A549 (cell line): ENCODE data around the gene SPDYE4. TPM values are rescaled to one million over a fixed set of nuclear protein-coding genes. Genes with fewer than 3 reads are reported as not detected.

Source experiments
- ATAC-seq, 2 experiments: fragments of 200-7000 bp in 1 of 2; fragments of >200 bp in 1 of 2; cut with Nextera tagmentation in 1 of 2; cut with Tn5 transposase in 1 of 2; 3 replicates each; pipeline versions ENCODE4 v1.8.0 to v1.9.1; 2018 to 2020; ENCODE audit warnings: mild to moderate bottlenecking in 1 of 2, moderate library complexity in 1 of 2
- CTCF ChIA-PET: fragments of 300-600 bp; sonication (Branson Sonifier 250); formaldehyde crosslinking; extraction: SDS; loops from one replicate; lab custom pipeline; 2021; ENCODE audit warnings: antibody characterized with exemption, inconsistent platforms; lab: Yijun Ruan, JAX
- POLR2A ChIA-PET: fragments of 350-600 bp; formaldehyde crosslinking; extraction: SDS; loops from one replicate; lab custom pipeline; 2021; ENCODE audit warnings: antibody characterized with exemption, inconsistent platforms; lab: Yijun Ruan, JAX
- DNase-seq, 2 experiments: peaks; one replicate each; pipeline versions ENCODE4 v3.0.0 to v3.0.0-alpha.2; 2011 to 2016; ENCODE audit warnings: low read depth in 1 of 2, low spot score in 1 of 2
- FAIRE-seq: peaks from 2 replicates; lab custom pipeline; 2011; peaks lifted over from hg19 to GRCh38; lab: Jason Lieb, UNC
- H3K27ac ChIP-seq, 2 experiments: fragments of >200 bp; sonication (Bioruptor Twin); formaldehyde crosslinking; 3 replicates each; pipeline ENCODE4 v1.5.1; 2016 to 2017
- H3K4me1 ChIP-seq: fragments of >200 bp; sonication (Bioruptor Twin); formaldehyde crosslinking; 3 replicates; pipeline ENCODE4 v1.6.1; 2016
- H3K4me2 ChIP-seq: fragments of >200 bp; sonication (Bioruptor Twin); formaldehyde crosslinking; 3 replicates; pipeline ENCODE4 v1.6.1; 2016
- H3K4me3 ChIP-seq: fragments of >200 bp; sonication (Bioruptor Twin); formaldehyde crosslinking; 3 replicates; pipeline ENCODE4 v1.5.1; 2016
- H3K9me3 ChIP-seq: fragments of >200 bp; sonication (Bioruptor Twin); formaldehyde crosslinking; 3 replicates; pipeline ENCODE4 v1.6.1; 2016
- CBX2 ChIP-seq: fragments of 200-600 bp; sonication (generic); IDR thresholded peaks from 2 replicates; pipeline ENCODE4 v1.6.1; 2016; ENCODE audit warnings: low read depth, mild to moderate bottlenecking, borderline replicate concordance
- CBX8 ChIP-seq: fragments of 200-600 bp; sonication (generic); IDR thresholded peaks from 2 replicates; pipeline ENCODE4 v1.6.1; 2016
- CEBPB ChIP-seq, 2 experiments: fragments of >200 bp in 1 of 2; sonication (Bioruptor Twin) in 1 of 2; formaldehyde crosslinking in 1 of 2; IDR thresholded peaks; 2 replicates each; pipeline ENCODE4 v1.6.1; 2012 to 2016
- CHD2 ChIP-seq: fragments of 150-350 bp; IDR thresholded peaks from 2 replicates; pipeline ENCODE4 v1.6.1; 2014; ENCODE audit warnings: low read length; ENCODE audit not compliant: partially characterized antibody
- CHD4 ChIP-seq: fragments of 200-600 bp; sonication (generic); IDR thresholded peaks from 2 replicates; pipeline ENCODE4 v1.6.1; 2016; ENCODE audit warnings: antibody characterized with exemption, mild to moderate bottlenecking, borderline replicate concordance
- EP300 ChIP-seq, 2 experiments: fragments of >200 bp; sonication (Bioruptor Twin); formaldehyde crosslinking; IDR thresholded peaks; 2 replicates in 1 of 2; 3 replicates in 1 of 2; pipeline ENCODE4 v1.6.1; 2016 to 2017
- FOSL2 ChIP-seq, 2 experiments: fragments of 450-650 bp in 1 of 2; fragments of >200 bp in 1 of 2; sonication (Bioruptor Twin) in 1 of 2; formaldehyde crosslinking; IDR thresholded peaks; 2 replicates each; pipeline versions ENCODE4 v1.5.0 to v1.6.1; 2016 to 2020; ENCODE audit warnings: mild to moderate bottlenecking in 1 of 2, moderate library complexity in 1 of 2
- FOXS1 ChIP-seq: fragments of 250-450 bp; sonication (Bioruptor Pico); IDR thresholded peaks from 2 replicates; pipeline ENCODE4 v1.5.0; 2020; ENCODE audit warnings: mild to moderate bottlenecking, moderate library complexity
- HDAC2 ChIP-seq: fragments of 200-600 bp; sonication (generic); IDR thresholded peaks from 2 replicates; pipeline ENCODE4 v1.6.1; 2016
- HOXB13 ChIP-seq: fragments of 250-450 bp; sonication (Bioruptor Pico); IDR thresholded peaks from 2 replicates; pipeline ENCODE4 v1.5.0; 2020; ENCODE audit warnings: low read depth, mild to moderate bottlenecking, moderate library complexity
- JUN ChIP-seq, 2 experiments: fragments of >200 bp; sonication (Bioruptor Twin); formaldehyde crosslinking; IDR thresholded peaks; 2 replicates in 1 of 2; 3 replicates in 1 of 2; pipeline ENCODE4 v1.6.1; 2016 to 2017
- MAZ ChIP-seq: fragments of 150-350 bp; IDR thresholded peaks from 2 replicates; pipeline ENCODE4 v1.6.1; 2014; ENCODE audit warnings: antibody characterized with exemption, low read depth, low read length, borderline replicate concordance
- NPAS2 ChIP-seq: fragments of 250-450 bp; sonication (Bioruptor Pico); IDR thresholded peaks from 2 replicates; pipeline ENCODE4 v1.8.0; 2022; ENCODE audit warnings: mild to moderate bottlenecking, moderate library complexity, borderline replicate concordance
- NR3C1 ChIP-seq: fragments of >200 bp; sonication (Bioruptor Twin); formaldehyde crosslinking; IDR thresholded peaks from 3 replicates; pipeline ENCODE4 v1.6.1; 2017
- POLR2A ChIP-seq: IDR thresholded peaks from 2 replicates; pipeline ENCODE4 v1.6.1; 2012; ENCODE audit warnings: mild to moderate bottlenecking, low read length
- POLR2AphosphoS2 ChIP-seq: conservative IDR thresholded peaks from 2 replicates; pipeline ENCODE4 v1.6.1; 2012; ENCODE audit warnings: low read length, improper control_type of control experiment, inconsistent platforms
- RARB ChIP-seq: fragments of 250-450 bp; sonication (Bioruptor Pico); IDR thresholded peaks from 2 replicates; pipeline ENCODE4 v1.8.0; 2021; ENCODE audit warnings: mild to moderate bottlenecking, moderate library complexity
- RFX5 ChIP-seq: fragments of 450-650 bp; IDR thresholded peaks from 2 replicates; pipeline ENCODE4 v1.7.1; 2014; ENCODE audit warnings: antibody characterized with exemption, mild to moderate bottlenecking, moderate library complexity
- RNF2 ChIP-seq: fragments of 200-600 bp; sonication (generic); IDR thresholded peaks from 2 replicates; pipeline ENCODE4 v1.6.1; 2016; ENCODE audit warnings: low read depth, mild to moderate bottlenecking, antibody characterized with exemption, moderate library complexity, borderline replicate concordance
- ZC3H11A ChIP-seq: fragments of 450-650 bp; IDR thresholded peaks from 2 replicates; pipeline ENCODE4 v1.6.1; 2014; ENCODE audit warnings: antibody characterized with exemption, mild to moderate bottlenecking
- WGBS: methylation state at CpG from one replicate; pipeline ENCODE4 v1.1.6; 2017; ENCODE audit errors: missing lambda C conversion rate; 5-methylcytosine and 5-hydroxymethylcytosine counted together
- polyA plus RNA-seq, 4 experiments: library from polyadenylated mRNA; depleted of rRNA in 3 of 4; stranded (reverse); fragments of >200 nt; fragmentation: RNase III in 1 of 4; extraction: RNeasy Plus Mini Kit Qiagen cat#74134 plus additional on column Dnase treatment in 1 of 4; gene quantifications; 2 replicates in 3 of 4; 3 replicates in 1 of 4; pipeline ENCODE4 v1.2.3, GENCODE V29; 2011 to 2017
- TF ChIP-seq, protein P1 (sequence below): fragments of >200 bp; sonication (Bioruptor Twin); formaldehyde crosslinking; IDR thresholded peaks from 2 replicates; pipeline ENCODE4 v1.6.1; 2016
- TF ChIP-seq, protein P2 (sequence below): fragments of >200 bp; sonication (Bioruptor Twin); formaldehyde crosslinking; IDR thresholded peaks from 3 replicates; pipeline ENCODE4 v1.6.1; 2016
- TF ChIP-seq, protein P3 (sequence below): fragments of 200-600 bp; sonication (generic); IDR thresholded peaks from 2 replicates; pipeline ENCODE4 v1.6.1; 2016; ENCODE audit warnings: antibody characterized with exemption, mild to moderate bottlenecking, moderate library complexity
- TF ChIP-seq, protein P4 (sequence below): IDR thresholded peaks from 2 replicates; pipeline ENCODE4 v1.6.1; 2012; ENCODE audit warnings: low read depth, borderline replicate concordance

The SPDYE4 gene
- polyA plus RNA-seq, 2 of the 4 experiments (the other 2 are of a cell fraction): not detected

DNA sequence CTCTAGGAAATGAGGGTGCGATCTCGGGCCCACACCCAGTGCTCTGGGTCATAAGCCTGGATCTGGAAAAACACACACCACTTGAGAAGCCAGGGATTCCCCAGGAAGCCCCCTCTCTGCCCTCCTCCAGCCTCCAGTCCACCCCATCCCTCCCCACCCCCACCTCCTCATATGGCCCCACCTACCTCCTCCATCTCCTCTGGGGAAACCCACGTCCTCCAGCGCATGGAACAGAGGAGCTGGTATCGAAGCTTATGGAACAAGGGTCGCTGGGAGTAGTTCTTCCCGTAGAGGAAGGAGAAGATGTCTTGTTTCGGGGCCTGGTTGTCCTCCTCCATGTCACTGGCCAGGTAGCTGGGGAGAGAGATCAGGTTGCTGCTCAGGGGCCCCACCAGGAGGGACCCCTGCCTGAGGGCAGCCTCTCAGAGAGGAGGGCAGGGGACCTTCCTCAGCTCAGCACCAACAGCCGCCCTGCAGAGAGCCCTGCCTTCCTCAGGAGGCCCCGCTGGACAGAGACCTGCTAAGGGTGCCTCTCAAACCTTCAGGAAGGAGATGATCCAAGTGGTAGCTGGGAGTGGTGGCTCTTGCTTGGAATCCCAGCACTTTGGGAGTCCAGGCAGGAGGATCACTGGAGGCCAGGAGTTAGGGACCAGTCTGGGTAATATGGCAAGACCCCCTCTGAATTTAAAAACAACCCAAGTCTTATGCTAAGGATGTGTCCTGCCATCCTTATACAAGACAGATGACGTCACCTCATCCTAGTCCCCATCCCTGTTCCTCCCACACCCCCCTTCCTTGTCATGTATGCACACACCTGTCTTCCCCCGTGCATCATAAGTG, 5.0 kb downstream of the SPDYE4 start:
- Histone ChIP-seq H3K4me3 (no peak overlapping the region), H3K4me2 (no peak overlapping the region), H3K9me3 (no peaks in the 10 kb centered on the region), H3K27ac (no peak overlapping the region), H3K4me1 (no peaks in the 10 kb centered on the region)
- no peak for TF ChIP-seq CBX8
- no peak for TF ChIP-seq ZC3H11A
- TF ChIP-seq, protein P1, sequence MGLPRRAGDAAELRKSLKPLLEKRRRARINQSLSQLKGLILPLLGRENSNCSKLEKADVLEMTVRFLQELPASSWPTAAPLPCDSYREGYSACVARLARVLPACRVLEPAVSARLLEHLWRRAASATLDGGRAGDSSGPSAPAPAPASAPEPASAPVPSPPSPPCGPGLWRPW: no peak
- no peak for TF ChIP-seq EP300 (IDR thresholded peaks at IDR 0.05)
- ATAC-seq: peak; percentile 19 to 37; a peak in 4 of 6 replicates
- 36% methylated on average over 12 of the region's 12 CpGs for WGBS
- no peak for DNase-seq
- no peak for FAIRE-seq
- CTCF ChIA-PET: interaction anchor here (0.6 to 6.1 kb wide), 25 partner anchors 7 to 769 kb away, joined by 3 to 45 read pairs (median 4); no protein-coding TSS in a partner anchor
- POLR2A ChIA-PET: no interaction called here

DNA sequence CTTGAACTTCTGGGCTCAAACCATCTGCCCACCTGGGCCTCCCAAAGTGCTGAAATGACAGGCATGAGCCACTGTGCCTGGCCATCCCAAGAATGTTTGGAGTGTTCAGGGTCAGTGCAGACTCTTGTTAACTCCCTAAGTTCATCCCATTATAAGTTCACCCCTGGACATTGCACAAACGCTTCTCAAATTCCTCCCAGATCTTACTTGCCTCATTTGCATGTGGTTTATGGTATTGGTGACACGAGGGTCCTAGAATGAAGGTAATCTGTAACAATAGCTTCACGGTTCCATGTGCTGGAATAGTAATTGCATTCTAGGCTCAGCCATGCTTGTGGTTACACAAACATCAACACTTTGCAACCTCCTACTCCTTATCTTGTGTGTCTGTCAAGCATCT, 8.7 kb downstream of the SPDYE4 start:
- Histone ChIP-seq H3K9me3 (no peaks in the 10 kb centered on the region), H3K27ac (no peak overlapping the region), H3K4me2 (no peak overlapping the region), H3K4me1 (no peaks in the 10 kb centered on the region; the same call in 2 of the 3 replicates), H3K4me3 (no peak overlapping the region)
- DNase-seq (no peak), ATAC-seq (no peak), FAIRE-seq (no peak)
- POLR2A ChIA-PET: interaction anchor here (0.5 kb wide), 1 partner anchor 525 kb away, joined by 4 read pairs; no protein-coding TSS in a partner anchor
- WGBS: 35% methylated on average over 3 of the region's 3 CpGs
- CTCF ChIA-PET: interaction anchor here (2.1 to 6.1 kb wide), 3 partner anchors 36 to 366 kb away, joined by 5 to 45 read pairs (median 23); no protein-coding TSS in a partner anchor
- no peak for TF ChIP-seq HOXB13 (CRISPR knock-in tag)
- no peak for TF ChIP-seq RFX5
- TF ChIP-seq RNF2: no peak
- TF ChIP-seq MAZ: no peak
- no peak for TF ChIP-seq POLR2AphosphoS2
- TF ChIP-seq, protein P2, sequence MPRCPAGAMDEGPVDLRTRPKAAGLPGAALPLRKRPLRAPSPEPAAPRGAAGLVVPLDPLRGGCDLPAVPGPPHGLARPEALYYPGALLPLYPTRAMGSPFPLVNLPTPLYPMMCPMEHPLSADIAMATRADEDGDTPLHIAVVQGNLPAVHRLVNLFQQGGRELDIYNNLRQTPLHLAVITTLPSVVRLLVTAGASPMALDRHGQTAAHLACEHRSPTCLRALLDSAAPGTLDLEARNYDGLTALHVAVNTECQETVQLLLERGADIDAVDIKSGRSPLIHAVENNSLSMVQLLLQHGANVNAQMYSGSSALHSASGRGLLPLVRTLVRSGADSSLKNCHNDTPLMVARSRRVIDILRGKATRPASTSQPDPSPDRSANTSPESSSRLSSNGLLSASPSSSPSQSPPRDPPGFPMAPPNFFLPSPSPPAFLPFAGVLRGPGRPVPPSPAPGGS: no peak
- TF ChIP-seq NPAS2 (CRISPR knock-in tag): no peak
- TF ChIP-seq, protein P3, sequence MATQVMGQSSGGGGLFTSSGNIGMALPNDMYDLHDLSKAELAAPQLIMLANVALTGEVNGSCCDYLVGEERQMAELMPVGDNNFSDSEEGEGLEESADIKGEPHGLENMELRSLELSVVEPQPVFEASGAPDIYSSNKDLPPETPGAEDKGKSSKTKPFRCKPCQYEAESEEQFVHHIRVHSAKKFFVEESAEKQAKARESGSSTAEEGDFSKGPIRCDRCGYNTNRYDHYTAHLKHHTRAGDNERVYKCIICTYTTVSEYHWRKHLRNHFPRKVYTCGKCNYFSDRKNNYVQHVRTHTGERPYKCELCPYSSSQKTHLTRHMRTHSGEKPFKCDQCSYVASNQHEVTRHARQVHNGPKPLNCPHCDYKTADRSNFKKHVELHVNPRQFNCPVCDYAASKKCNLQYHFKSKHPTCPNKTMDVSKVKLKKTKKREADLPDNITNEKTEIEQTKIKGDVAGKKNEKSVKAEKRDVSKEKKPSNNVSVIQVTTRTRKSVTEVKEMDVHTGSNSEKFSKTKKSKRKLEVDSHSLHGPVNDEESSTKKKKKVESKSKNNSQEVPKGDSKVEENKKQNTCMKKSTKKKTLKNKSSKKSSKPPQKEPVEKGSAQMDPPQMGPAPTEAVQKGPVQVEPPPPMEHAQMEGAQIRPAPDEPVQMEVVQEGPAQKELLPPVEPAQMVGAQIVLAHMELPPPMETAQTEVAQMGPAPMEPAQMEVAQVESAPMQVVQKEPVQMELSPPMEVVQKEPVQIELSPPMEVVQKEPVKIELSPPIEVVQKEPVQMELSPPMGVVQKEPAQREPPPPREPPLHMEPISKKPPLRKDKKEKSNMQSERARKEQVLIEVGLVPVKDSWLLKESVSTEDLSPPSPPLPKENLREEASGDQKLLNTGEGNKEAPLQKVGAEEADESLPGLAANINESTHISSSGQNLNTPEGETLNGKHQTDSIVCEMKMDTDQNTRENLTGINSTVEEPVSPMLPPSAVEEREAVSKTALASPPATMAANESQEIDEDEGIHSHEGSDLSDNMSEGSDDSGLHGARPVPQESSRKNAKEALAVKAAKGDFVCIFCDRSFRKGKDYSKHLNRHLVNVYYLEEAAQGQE: no peak
- no peak for TF ChIP-seq CHD4
- no peak for TF ChIP-seq FOXS1 (CRISPR knock-in tag)

DNA sequence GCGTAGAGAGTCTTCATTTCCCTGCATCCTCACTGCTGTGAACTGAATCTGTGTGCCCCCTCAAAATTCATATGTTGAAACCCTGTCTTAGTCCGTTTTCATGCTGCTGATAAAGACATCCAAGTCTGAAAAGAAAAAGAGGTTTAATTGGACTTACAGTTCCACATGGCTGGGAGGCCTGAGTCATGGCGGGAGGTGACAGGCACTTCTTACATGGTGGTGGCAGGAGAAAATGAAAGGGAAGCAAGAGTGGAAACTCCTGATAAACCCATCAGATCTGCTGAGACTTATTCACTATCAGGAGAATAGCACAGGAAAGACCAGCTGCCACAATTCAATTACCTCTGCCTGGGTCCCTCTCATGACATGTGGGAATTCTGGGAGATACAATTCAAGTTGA, 10.6 kb downstream of the SPDYE4 start:
- H3K4me3 ChIP-seq: no peak overlapping the region
- no peak for TF ChIP-seq CHD2
- no peak for TF ChIP-seq RARB (CRISPR knock-in tag)
- TF ChIP-seq, protein P4, sequence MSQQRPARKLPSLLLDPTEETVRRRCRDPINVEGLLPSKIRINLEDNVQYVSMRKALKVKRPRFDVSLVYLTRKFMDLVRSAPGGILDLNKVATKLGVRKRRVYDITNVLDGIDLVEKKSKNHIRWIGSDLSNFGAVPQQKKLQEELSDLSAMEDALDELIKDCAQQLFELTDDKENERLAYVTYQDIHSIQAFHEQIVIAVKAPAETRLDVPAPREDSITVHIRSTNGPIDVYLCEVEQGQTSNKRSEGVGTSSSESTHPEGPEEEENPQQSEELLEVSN: no peak
- no peak for TF ChIP-seq CEBPB (IDR thresholded peaks at IDR 0.05)
- no peak for TF ChIP-seq NPAS2 (CRISPR knock-in tag)
- TF ChIP-seq POLR2A: no peak
- no peak for TF ChIP-seq NR3C1
- TF ChIP-seq JUN (IDR thresholded peaks at IDR 0.05): no peak
- no peak for TF ChIP-seq FOSL2 (IDR thresholded peaks at IDR 0.05)
- TF ChIP-seq FOSL2 (CRISPR knock-in tag; IDR thresholded peaks at IDR 0.05): no peak
- TF ChIP-seq CBX2: no peak
- no peak for TF ChIP-seq HDAC2
- H3K9me3 ChIP-seq: no peaks in the 10 kb centered on the region
- H3K4me1 ChIP-seq: no peaks in the 10 kb centered on the region; the same call in 2 of the 3 replicates
- DNase-seq (no peak), ATAC-seq (no peak), FAIRE-seq (no peak)
- 37% methylated on average over 3 of the region's 3 CpGs for WGBS
- POLR2A ChIA-PET: no interaction called here
- CTCF ChIA-PET: interaction anchor here (0.8 to 4.3 kb wide), 7 partner anchors 8 to 773 kb away, joined by 3 to 112 read pairs (median 23); partner anchors contain the start of genes RPL26 and SPDYE4
- H3K4me2 ChIP-seq: no peak overlapping the region
- no peak overlapping the region for H3K27ac ChIP-seq
